H1 (cell line): ENCODE results near the gene PIBF1. TPM values are rescaled to one million over a fixed set of nuclear protein-coding genes. Genes with fewer than 3 reads are reported as not detected.

ENCODE experiments used
- BACH1 ChIP-seq: IDR thresholded peaks from 2 replicates; pipeline ENCODE4 v1.6.1; 2012; ENCODE audit warnings: low read length, improper control_type of control experiment
- BCL11A ChIP-seq, 2 experiments: IDR thresholded peaks; one replicate each; pipeline ENCODE4 v1.6.1; 2011; ENCODE audit warnings: low read depth in 2 of 2, low read length in 2 of 2, mild to moderate bottlenecking in 2 of 2
- CHD1 ChIP-seq: IDR thresholded peaks from 2 replicates; pipeline ENCODE4 v1.6.1; 2012; ENCODE audit warnings: low read depth, low read length, improper control_type of control experiment
- E2F6 ChIP-seq: IDR thresholded peaks from 2 replicates; pipeline ENCODE4 v1.6.1; 2012; ENCODE audit warnings: inconsistent platforms
- EGR1 ChIP-seq: IDR thresholded peaks from 2 replicates; pipeline ENCODE4 v1.6.1; 2011; ENCODE audit warnings: low read depth, low read length, borderline replicate concordance
- EP300 ChIP-seq, 2 experiments: IDR thresholded peaks; 1 replicate in 1 of 2; 2 replicates in 1 of 2; pipeline ENCODE4 v1.6.1; 2011 to 2012; ENCODE audit warnings: low read depth in 2 of 2, low read length in 2 of 2, mild to moderate bottlenecking in 2 of 2, borderline replicate concordance in 1 of 2, inconsistent platforms in 1 of 2, moderate library complexity in 1 of 2
- EZH2 ChIP-seq: fragments of 200-600 bp; sonication (generic); IDR thresholded peaks from 2 replicates; pipeline ENCODE4 v1.7.1; 2012; ENCODE audit warnings: low read depth, mild to moderate bottlenecking, moderate library complexity, low read length, inconsistent platforms; ENCODE audit not compliant: severe bottlenecking
- FOSL1 ChIP-seq: IDR thresholded peaks from 2 replicates; pipeline ENCODE4 v1.6.1; 2011; ENCODE audit warnings: mild to moderate bottlenecking, low read depth, low read length, moderate library complexity; ENCODE audit not compliant: insufficient read depth
- GABPA ChIP-seq: IDR thresholded peaks from 2 replicates; pipeline ENCODE4 v1.6.1; 2011; ENCODE audit warnings: mild to moderate bottlenecking, low read length, moderate library complexity, borderline replicate concordance; ENCODE audit not compliant: insufficient read depth
- JUN ChIP-seq: IDR thresholded peaks from 2 replicates; pipeline ENCODE4 v1.6.1; 2011; ENCODE audit warnings: low read depth, mild to moderate bottlenecking, improper control_type of control experiment, low read length
- JUND ChIP-seq: IDR thresholded peaks from 2 replicates; pipeline ENCODE4 v1.6.1; 2011; ENCODE audit warnings: mild to moderate bottlenecking, improper control_type of control experiment, low read length
- KDM4A ChIP-seq: IDR thresholded peaks from one replicate; pipeline ENCODE4 v1.7.1; 2012; ENCODE audit warnings: low read depth, mild to moderate bottlenecking, moderate library complexity, low read length, inconsistent platforms; ENCODE audit not compliant: severe bottlenecking
- RAD21 ChIP-seq, 2 experiments: IDR thresholded peaks in 1 of 2; conservative IDR thresholded peaks in 1 of 2; 2 replicates each; pipeline ENCODE4 v1.6.1; 2011; ENCODE audit warnings: low read depth in 2 of 2, low read length in 2 of 2, improper control_type of control experiment in 1 of 2, inconsistent platforms in 1 of 2, mild to moderate bottlenecking in 1 of 2, moderate library complexity in 1 of 2
- SAP30 ChIP-seq: fragments of 300-600 bp; sonication (generic); IDR thresholded peaks from 2 replicates; pipeline ENCODE4 v1.7.1; 2012; ENCODE audit warnings: low read length, moderate library complexity, mild to moderate bottlenecking, inconsistent platforms; ENCODE audit not compliant: insufficient read depth, insufficient replicate concordance
- SIN3A ChIP-seq, 2 experiments: IDR thresholded peaks in 1 of 2; conservative IDR thresholded peaks in 1 of 2; 2 replicates each; pipeline ENCODE4 v1.6.1; 2011 to 2012; ENCODE audit warnings: low read length in 2 of 2, improper control_type of control experiment in 1 of 2, low read depth in 1 of 2, mild to moderate bottlenecking in 1 of 2
- TBP ChIP-seq: IDR thresholded peaks from 2 replicates; pipeline ENCODE4 v1.6.1; 2011; ENCODE audit warnings: low read depth, low read length, improper control_type of control experiment
- TCF12 ChIP-seq: IDR thresholded peaks from 2 replicates; pipeline ENCODE4 v1.6.1; 2011; ENCODE audit warnings: low read depth, mild to moderate bottlenecking, low read length
- USF2 ChIP-seq: IDR thresholded peaks from 2 replicates; pipeline ENCODE4 v1.6.1; 2011; ENCODE audit warnings: low read length, improper control_type of control experiment
- YY1 ChIP-seq: IDR thresholded peaks from 2 replicates; pipeline ENCODE4 v1.6.1; 2011; ENCODE audit warnings: low read depth, mild to moderate bottlenecking, low read length
- ZNF274 ChIP-seq: IDR thresholded peaks from 2 replicates; pipeline ENCODE4 v1.7.0; 2012; ENCODE audit warnings: low read length, borderline replicate concordance; ENCODE audit errors: extremely low read depth
- polyA plus RNA-seq, 7 experiments: library from polyadenylated mRNA; depleted of rRNA in 3 of 7; stranded (reverse) in 5 of 7; unstranded in 2 of 7; fragments of >200 nt in 5 of 7; fragments of 200-250 nt in 2 of 7; gene quantifications; 1 replicate in 5 of 7; 2 replicates in 1 of 7; 4 replicates in 1 of 7; pipeline versions ENCODE4 v1.2.1 to v1.2.3, GENCODE V29; 2011 to 2013; ENCODE audit warnings: missing spikeins in 2 of 7, mixed read lengths in 2 of 7
- total RNA-seq: library from RNA; stranded (reverse); fragmentation: NEBNext Ultra II Directional; extraction: Animal tissue kit (Norgen Biotek cat#: 25700); gene quantifications from 2 replicates; pipeline ENCODE4 v1.2.1, GENCODE V29; 2021

Gene PIBF1
- total and polyA plus RNA-seq, 2 of the 8 experiments (the other 6 are each of a cell fraction or from before 2014, with no cell fraction given) = 1.1 to 13.2 TPM

- TF ChIP-seq USF2 (no peak), BCL11A (IDR thresholded peaks at IDR 0.05; ENCODE audit: low read depth in 2 of 2, low read length in 2 of 2) (no peak), YY1 (no peak), JUN (no peak), EGR1 (peak; percentile 90; the same call in 1 of the 2 replicates), KDM4A (peak; percentile 63), EZH2 (no peak), EP300 (IDR thresholded peaks at IDR 0.05; ENCODE audit: borderline replicate concordance in 1 of 2, low read depth in 2 of 2, low read length in 2 of 2) (no peak), SAP30 (peak; percentile 85), SIN3A (conservative IDR thresholded peaks at IDR 0.05 in 1 of 2, IDR thresholded peaks at IDR 0.05 in 1 of 2; ENCODE audit: low read depth in 1 of 2, low read length in 2 of 2) (peak; percentile 76 to 94; a peak in 3 of 4 replicates), CHD1 (no peak), FOSL1 (no peak), RAD21 (IDR thresholded peaks at IDR 0.05 in 1 of 2, conservative IDR thresholded peaks at IDR 0.05 in 1 of 2; ENCODE audit: low read depth in 2 of 2, low read length in 2 of 2) (no peak), TCF12 (no peak), TBP (peak; percentile 88), ZNF274 (no peak), BACH1 (no peak; the same call in 1 of the 2 replicates), E2F6 (peak; percentile 78), JUND (no peak), GABPA (peak; percentile 94)
These were observed at the start of gene PIBF1, which contains the start of gene DIS3 (continued) for GRCh38 chr13:72781451-72782439.
